Panc1 (cell line): ENCODE measurements around the gene TNFRSF25. TPM values are rescaled to one million over a fixed set of nuclear protein-coding genes. Genes with fewer than 3 reads are reported as not detected.

Source experiments
- ATAC-seq: fragments of 200-7000 bp; cut with Tn5 transposase; 2 replicates; pipeline ENCODE4 v1.9.1; 2020; ENCODE audit warnings: mild to moderate bottlenecking, moderate library complexity
- BruUV-seq: library from RNA; stranded (reverse); fragments of 400-500 nt; replicated peaks from 2 replicates; lab custom pipeline; 2021; lab: Mats Ljungman, UMichigan
- CTCF ChIA-PET: fragments of 300-600 bp; sonication (Branson Sonifier 250); formaldehyde crosslinking; loops from one replicate; lab custom pipeline; 2022; ENCODE audit warnings: antibody characterized with exemption; lab: Charles Lee
- POLR2A ChIA-PET: fragments of 300-600 bp; sonication (Branson Sonifier 250); formaldehyde crosslinking; loops from one replicate; lab custom pipeline; 2022; ENCODE audit warnings: antibody characterized with exemption; lab: Charles Lee
- DNase-seq: peaks from one replicate; pipeline ENCODE4 v3.0.0-alpha.2; 2010; ENCODE audit warnings: low read depth, low spot score
- H3K27ac ChIP-seq: 2 replicates; pipeline ENCODE4 v1.5.1; 2011; ENCODE audit warnings: mild to moderate bottlenecking, low read length, inconsistent platforms
- H3K27me3 ChIP-seq: fragments of 200-500 bp; sonication (Bioruptor generic); 2 replicates; pipeline ENCODE4 v1.6.0; 2014; ENCODE audit warnings: low read length, inconsistent platforms; ENCODE audit not compliant: control insufficient read depth, insufficient read depth
- H3K36me3 ChIP-seq: fragments of 200-500 bp; sonication (Bioruptor generic); 2 replicates; pipeline ENCODE4 v1.5.1; 2014; ENCODE audit warnings: inconsistent platforms, mild to moderate bottlenecking, low read length, moderate library complexity; ENCODE audit not compliant: control insufficient read depth, insufficient read depth
- H3K4me1 ChIP-seq: 2 replicates; pipeline ENCODE4 v1.5.1; 2011; ENCODE audit warnings: inconsistent platforms, mild to moderate bottlenecking, low read length, moderate library complexity; ENCODE audit not compliant: control insufficient read depth, insufficient read depth
- H3K4me3 ChIP-seq, 2 experiments: 2 replicates each; pipeline ENCODE4 v1.5.1; 2011 to 2012; ENCODE audit warnings: low read depth in 2 of 2, low read length in 2 of 2, mild to moderate bottlenecking in 2 of 2, inconsistent platforms in 1 of 2, moderate library complexity in 1 of 2
- H3K9me3 ChIP-seq: fragments of 200-500 bp; sonication (Bioruptor generic); 2 replicates; pipeline ENCODE4 v1.5.1; 2014; ENCODE audit warnings: low read depth, mild to moderate bottlenecking, inconsistent platforms, low read length, moderate library complexity; ENCODE audit not compliant: control insufficient read depth, insufficient read depth
- CTCF ChIP-seq: fragments of 450-650 bp; IDR thresholded peaks from 2 replicates; pipeline ENCODE4 v1.5.1; 2017; ENCODE audit warnings: mild to moderate bottlenecking
- POLR2AphosphoS5 ChIP-seq: IDR thresholded peaks from 2 replicates; pipeline ENCODE4 v1.6.1; 2012; ENCODE audit warnings: mild to moderate bottlenecking, low read depth, low read length, moderate library complexity
- REST ChIP-seq, 2 experiments: IDR thresholded peaks; 2 replicates each; pipeline ENCODE4 v1.6.1; 2011 to 2012; ENCODE audit warnings: low read depth in 2 of 2, control low read depth in 1 of 2, low read length in 1 of 2, mild to moderate bottlenecking in 1 of 2, moderate library complexity in 1 of 2; ENCODE audit not compliant: insufficient read depth in 1 of 2
- SIN3A ChIP-seq: IDR thresholded peaks from 2 replicates; pipeline ENCODE4 v1.6.1; 2012; ENCODE audit warnings: low read depth, mild to moderate bottlenecking, low read length, moderate library complexity, borderline replicate concordance; ENCODE audit not compliant: insufficient read depth
- TCF7L2 ChIP-seq: IDR thresholded peaks from 2 replicates; pipeline ENCODE4 v1.6.1; 2011; ENCODE audit warnings: mild to moderate bottlenecking, low read depth, low read length, inconsistent platforms
- in situ Hi-C: cut with HindIII; loops from 2 replicates; pipeline ENCODE4 v1.10.0; 2016; ENCODE audit warnings: low sequenced_read_pairs, low pct_unique_long_range_greater_than_20kb
- intact Hi-C: fragments of 100-400 bp; cut with micrococcal nuclease; formaldehyde crosslinking; loops from one replicate; pipeline ENCODE4 v1.10.0; 2022; ENCODE audit not compliant: unreplicated experiment
- total RNA-seq: library from RNA; stranded (reverse); gene quantifications from one replicate; pipeline ENCODE4 v1.2.1, GENCODE V29; 2021; ENCODE audit not compliant: unreplicated experiment

Gene TNFRSF25
- total RNA-seq, 1 experiment from 2014 or later: 7.0 TPM

GRCh38 chr1:6435547-6435946 is 30.4 kb downstream of the TNFRSF25 start:
- ATAC-seq (no peak), DNase-seq (no peak)
- Histone ChIP-seq H3K27ac (no peak overlapping the region), H3K4me3 (no peak overlapping the region), H3K36me3 (no peaks in the 10 kb centered on the region), H3K4me1 (peaks cover 14% of the 10 kb centered on the region), H3K27me3 (no peaks in the 10 kb centered on the region), H3K9me3 (no peaks in the 10 kb centered on the region)
- POLR2A ChIA-PET: no interaction called here
- CTCF ChIA-PET: interaction anchor here (0.7 kb wide), 1 partner anchor 33 kb away, joined by 3 read pairs; no protein-coding TSS in a partner anchor
- in situ Hi-C loops: no loop called here
- no TSS peak for BruUV-seq
- TF ChIP-seq TCF7L2: no peak
- TF ChIP-seq POLR2AphosphoS5: no peak
- TF ChIP-seq REST (IDR thresholded peaks at IDR 0.05; ENCODE audit: insufficient read depth in 1 of 2, low read depth in 2 of 2, low read length in 1 of 2): no peak
- TF ChIP-seq SIN3A: no peak
- no peak for TF ChIP-seq CTCF
- intact Hi-C loops: no loop called here

- CTCF ChIA-PET: no interaction called here
- no peak for DNase-seq
Measured at GRCh38 chr1:6435129-6435528, 30.8 kb downstream of the TNFRSF25 start.

More at GRCh38 chr1:6435129-6435528, 30.8 kb downstream of the TNFRSF25 start:
- no peaks in the 10 kb centered on the region for H3K27me3 ChIP-seq
- H3K27ac ChIP-seq: no peak overlapping the region
- POLR2A ChIA-PET: no interaction called here
- in situ Hi-C loops: no loop called here
- no peaks in the 10 kb centered on the region for H3K36me3 ChIP-seq
- no peak for ATAC-seq
- intact Hi-C loops: no loop called here
- BruUV-seq: no TSS peak
- H3K4me1 ChIP-seq: peaks cover 14% of the 10 kb centered on the region
- no peaks in the 10 kb centered on the region for H3K9me3 ChIP-seq
- no peak for TF ChIP-seq POLR2AphosphoS5
- TF ChIP-seq REST (IDR thresholded peaks at IDR 0.05; ENCODE audit: insufficient read depth in 1 of 2, low read depth in 2 of 2, low read length in 1 of 2): no peak
- no peak for TF ChIP-seq TCF7L2
- no peak for TF ChIP-seq CTCF
- TF ChIP-seq SIN3A: no peak
- no peak overlapping the region for H3K4me3 ChIP-seq
